NOMO-1 treated with dmso at 0.1 percent for 144 hours (cell line): Measurements from ENCODE around the gene XKR3.
A peak's percentile ranks its signal among the peaks of the same experiment; 100 is the strongest.
"Not testable (repeated sequence)": the region's sequence is repeated elsewhere in the genome, so short reads cannot be mapped to it uniquely, and the experiment has no call there.

Experiments used
- DNase-seq: peaks from one replicate; lab custom pipeline; 2025; ENCODE audit not compliant: unreplicated experiment; lab: John Stamatoyannopoulos, UW

Gene XKR3

GRCh38 chr22:16824716-16825687 lies at the start of gene XKR3:
XKR3 (minus strand) TSS chr22:16825411; CDS start chr22:16808073, 17,338 bp downstream.
- DNase-seq = peak; percentile 45

- not testable (repeated sequence) for DNase-seq
These were observed 44.4 kb upstream of the XKR3 start for GRCh38 chr22:16869640-16870039.

GRCh38 chr22:16866167-16866566 lies 41.0 kb upstream of the XKR3 start:
- no peak for DNase-seq

GRCh38 chr22:16856851-16857250 lies 31.6 kb upstream of the XKR3 start:
- not testable (repeated sequence) for DNase-seq

GRCh38 chr22:16854631-16855030 lies 29.4 kb upstream of the XKR3 start:
- DNase-seq = peak; percentile 24

GRCh38 chr22:16851268-16851996 lies 26.2 kb upstream of the XKR3 start:
- DNase-seq = not testable (repeated sequence)

GRCh38 chr22:16847271-16847670 lies 22.1 kb upstream of the XKR3 start:
- DNase-seq = peak; percentile 10

- no peak for DNase-seq
These were observed 20.7 kb upstream of the XKR3 start for GRCh38 chr22:16845881-16846280.

- no peak for DNase-seq
These were observed 20.3 kb upstream of the XKR3 start for GRCh38 chr22:16845465-16845864.

- no peak for DNase-seq
These were observed 19.3 kb upstream of the XKR3 start for GRCh38 chr22:16844529-16844928.

- DNase-seq = no peak
These were observed 12.9 kb upstream of the XKR3 start for GRCh38 chr22:16838073-16838472.

- DNase-seq = no peak
These were observed 9.8 kb upstream of the XKR3 start for GRCh38 chr22:16834971-16835370.

GRCh38 chr22:16831257-16831656 lies 6.0 kb upstream of the XKR3 start:
- DNase-seq = no peak

GRCh38 chr22:16829985-16830384 lies 4.8 kb upstream of the XKR3 start:
- DNase-seq = no peak

GRCh38 chr22:16828876-16829275 lies 3.7 kb upstream of the XKR3 start:
- DNase-seq = no peak

GRCh38 chr22:16827506-16827905 lies 2.3 kb upstream of the XKR3 start:
- no peak for DNase-seq

- DNase-seq = peak; percentile 5
These were observed 6.0 kb downstream of the XKR3 start for GRCh38 chr22:16819249-16819648.

- DNase-seq = no peak
These were observed 6.7 kb downstream of the XKR3 start for GRCh38 chr22:16818538-16818937.

- no peak for DNase-seq
These were observed 10.1 kb downstream of the XKR3 start for GRCh38 chr22:16815073-16815472.

- no peak for DNase-seq
These were observed 14.9 kb downstream of the XKR3 start for GRCh38 chr22:16810188-16810802.

- no peak for DNase-seq
These were observed 16.5 kb downstream of the XKR3 start for GRCh38 chr22:16808744-16809143.
